Measurements from ENCODE around the gene EIF5A2. TPM values are rescaled to one million over a fixed set of nuclear protein-coding genes. Genes with fewer than 3 reads are reported as not detected.

The EIF5A2 gene
- total and polyA plus RNA-seq, 4 donors = 1.6 to 2.4 (median 1.9) TPM

- 97% methylated on average over 25 of the region's 25 CpGs for WGBS
These were observed 38.8 kb upstream of the EIF5A2 start for GRCh38 chr3:170947018-170947769.

GRCh38 chr3:170942011-170942410 is 33.6 kb upstream of the EIF5A2 start:
- Histone ChIP-seq H3K9ac (ENCODE audit: low read depth in 1 of 2, low read length in 2 of 2) (no peak overlapping the region), H3K4me3 (ENCODE audit: low read depth in 1 of 3, low read length in 3 of 3) (no peak overlapping the region), H3K27me3 (ENCODE audit: control insufficient read depth in 4 of 4, insufficient read depth in 4 of 4, low read length in 3 of 4) (no peaks in the 10 kb centered on the region), H3K9me3 (ENCODE audit: control insufficient read depth in 4 of 4, low read length in 3 of 4) (peaks cover 0 to 5% (median 2%) of the 10 kb centered on the region in 4 donors), H3K36me3 (ENCODE audit: control insufficient read depth in 4 of 4, insufficient read depth in 3 of 4, low read depth in 1 of 4, low read length in 3 of 4) (no peaks in the 10 kb centered on the region), H3K4me1 (ENCODE audit: control insufficient read depth in 4 of 4, insufficient read depth in 4 of 4, low read length in 3 of 4) (no peaks in the 10 kb centered on the region), H3K27ac (ENCODE audit: low read depth in 1 of 2, low read length in 2 of 2) (no peak overlapping the region)
- no peak for DNase-seq (ENCODE audit: low spot score)
- no peak for TF ChIP-seq HNF4A (conservative IDR thresholded peaks at IDR 0.05)
- no peak for TF ChIP-seq YY1 (IDR thresholded peaks at IDR 0.05)
- TF ChIP-seq ZBTB33 (IDR thresholded peaks at IDR 0.05) = no peak
- TF ChIP-seq JUND (IDR thresholded peaks at IDR 0.05) = no peak
- TF ChIP-seq RAD21 (IDR thresholded peaks at IDR 0.05) = no peak
- TF ChIP-seq GABPA (IDR thresholded peaks at IDR 0.05 in 1 of 2, conservative IDR thresholded peaks at IDR 0.05 in 1 of 2) = no peak

More at GRCh38 chr3:170947018-170947769, 38.8 kb upstream of the EIF5A2 start:
- Histone ChIP-seq H3K27ac (ENCODE audit: low read depth in 1 of 2, low read length in 2 of 2) (no peak overlapping the region), H3K4me1 (ENCODE audit: control insufficient read depth in 4 of 4, insufficient read depth in 4 of 4, low read length in 3 of 4) (peaks cover 0 to 9% (median 4%) of the 10 kb centered on the region in 4 donors), H3K36me3 (ENCODE audit: control insufficient read depth in 4 of 4, insufficient read depth in 3 of 4, low read depth in 1 of 4, low read length in 3 of 4) (no peaks in the 10 kb centered on the region), H3K9me3 (ENCODE audit: control insufficient read depth in 4 of 4, low read length in 3 of 4) (no peaks in the 10 kb centered on the region), H3K4me3 (ENCODE audit: low read depth in 1 of 3, low read length in 3 of 3) (no peak overlapping the region), H3K9ac (ENCODE audit: low read depth in 1 of 2, low read length in 2 of 2) (no peak overlapping the region), H3K27me3 (ENCODE audit: control insufficient read depth in 4 of 4, insufficient read depth in 4 of 4, low read length in 3 of 4) (no peaks in the 10 kb centered on the region)
- no peak for TF ChIP-seq YY1 (IDR thresholded peaks at IDR 0.05)
- no peak for TF ChIP-seq NR2F2 (IDR thresholded peaks at IDR 0.05)
- TF ChIP-seq ZBTB33 (IDR thresholded peaks at IDR 0.05) = no peak
- no peak for TF ChIP-seq FOXA1 (IDR thresholded peaks at IDR 0.05)
- no peak for TF ChIP-seq SP1 (IDR thresholded peaks at IDR 0.05)
- TF ChIP-seq HNF4G (IDR thresholded peaks at IDR 0.05) = no peak
- no peak for TF ChIP-seq GABPA (IDR thresholded peaks at IDR 0.05 in 1 of 2, conservative IDR thresholded peaks at IDR 0.05 in 1 of 2)
- no peak for TF ChIP-seq JUND (IDR thresholded peaks at IDR 0.05)
- no peak for TF ChIP-seq ATF3 (IDR thresholded peaks at IDR 0.05)
- no peak for TF ChIP-seq CTCF (IDR thresholded peaks at IDR 0.05; ENCODE audit: low read depth, low read length, missing input control)
- TF ChIP-seq MAX (IDR thresholded peaks at IDR 0.05) = no peak
- no peak for TF ChIP-seq EGR1 (IDR thresholded peaks at IDR 0.05; ENCODE audit: low read depth in 2 of 2)
- TF ChIP-seq TAF1 (conservative IDR thresholded peaks at IDR 0.05) = no peak
- DNase-seq (ENCODE audit: low spot score) = no peak

All from liver (tissue), 9 donors.